HL-60 (cell line): ENCODE data around the gene XPNPEP3.

ENCODE experiments used
- DNase-seq, 2 experiments: peaks; one replicate each; pipeline ENCODE4 v3.0.0-alpha.2; 2010 to 2020; ENCODE audit warnings: low read depth in 1 of 2, low spot score in 1 of 2
- H3K27ac ChIP-seq: fragments of 250-450 bp; sonication (Bioruptor Pico); replicated peaks from 2 replicates; pipeline ENCODE4 v1.5.1; 2020; ENCODE audit warnings: mild to moderate bottlenecking, moderate library complexity
- H3K27me3 ChIP-seq: fragments of 250-450 bp; sonication (Bioruptor Pico); 2 replicates; pipeline ENCODE4 v1.5.1; 2021; ENCODE audit warnings: mild to moderate bottlenecking, moderate library complexity; ENCODE audit not compliant: insufficient read depth, poor library complexity, severe bottlenecking
- H3K4me3 ChIP-seq: replicated peaks from 2 replicates; pipeline ENCODE4 v1.5.1; 2011; ENCODE audit warnings: mild to moderate bottlenecking, control low read depth, low read length; ENCODE audit not compliant: insufficient read depth
- GABPA ChIP-seq: IDR thresholded peaks from 2 replicates; pipeline ENCODE4 v1.6.1; 2012; ENCODE audit warnings: low read depth
- POLR2AphosphoS5 ChIP-seq: IDR thresholded peaks from 2 replicates; pipeline ENCODE4 v1.6.1; 2012; ENCODE audit warnings: low read depth
- SPI1 ChIP-seq: IDR thresholded peaks from 2 replicates; pipeline ENCODE4 v1.6.1; 2012; ENCODE audit warnings: low read depth, mild to moderate bottlenecking, borderline replicate concordance
- TF ChIP-seq, protein P1 (sequence below): IDR thresholded peaks from 2 replicates; pipeline ENCODE4 v1.6.1; 2012; ENCODE audit warnings: low read depth; ENCODE audit not compliant: insufficient replicate concordance
- TF ChIP-seq, protein P2 (sequence below): IDR thresholded peaks from one replicate; pipeline ENCODE4 v1.5.1; 2011; ENCODE audit warnings: low read length, control low read depth, inconsistent platforms; ENCODE audit not compliant: insufficient read depth

XPNPEP3 gene

DNA sequence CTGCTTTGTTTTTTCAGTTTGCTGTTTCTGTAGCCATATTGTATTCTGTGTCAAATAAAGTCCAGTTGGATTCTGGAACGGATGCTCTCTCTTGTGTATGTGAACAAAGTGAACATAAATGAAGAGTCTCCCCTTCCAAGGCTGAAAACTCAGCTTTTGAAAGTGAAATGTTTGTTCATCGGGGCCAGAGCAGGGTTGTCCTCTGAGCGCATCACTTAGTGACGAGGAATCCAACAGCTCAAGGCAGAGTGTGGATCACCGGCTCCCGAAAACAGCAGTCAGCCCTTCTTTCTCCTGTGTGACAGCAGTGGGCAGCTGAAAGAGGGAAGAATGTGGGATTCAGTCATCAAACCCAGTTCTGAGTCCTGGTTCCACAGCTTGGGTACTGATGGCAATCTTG is 115.6 kb downstream of the XPNPEP3 start:
- TF ChIP-seq GABPA (no peak), POLR2AphosphoS5 (no peak), SPI1 (no peak)
- TF ChIP-seq, protein P1, sequence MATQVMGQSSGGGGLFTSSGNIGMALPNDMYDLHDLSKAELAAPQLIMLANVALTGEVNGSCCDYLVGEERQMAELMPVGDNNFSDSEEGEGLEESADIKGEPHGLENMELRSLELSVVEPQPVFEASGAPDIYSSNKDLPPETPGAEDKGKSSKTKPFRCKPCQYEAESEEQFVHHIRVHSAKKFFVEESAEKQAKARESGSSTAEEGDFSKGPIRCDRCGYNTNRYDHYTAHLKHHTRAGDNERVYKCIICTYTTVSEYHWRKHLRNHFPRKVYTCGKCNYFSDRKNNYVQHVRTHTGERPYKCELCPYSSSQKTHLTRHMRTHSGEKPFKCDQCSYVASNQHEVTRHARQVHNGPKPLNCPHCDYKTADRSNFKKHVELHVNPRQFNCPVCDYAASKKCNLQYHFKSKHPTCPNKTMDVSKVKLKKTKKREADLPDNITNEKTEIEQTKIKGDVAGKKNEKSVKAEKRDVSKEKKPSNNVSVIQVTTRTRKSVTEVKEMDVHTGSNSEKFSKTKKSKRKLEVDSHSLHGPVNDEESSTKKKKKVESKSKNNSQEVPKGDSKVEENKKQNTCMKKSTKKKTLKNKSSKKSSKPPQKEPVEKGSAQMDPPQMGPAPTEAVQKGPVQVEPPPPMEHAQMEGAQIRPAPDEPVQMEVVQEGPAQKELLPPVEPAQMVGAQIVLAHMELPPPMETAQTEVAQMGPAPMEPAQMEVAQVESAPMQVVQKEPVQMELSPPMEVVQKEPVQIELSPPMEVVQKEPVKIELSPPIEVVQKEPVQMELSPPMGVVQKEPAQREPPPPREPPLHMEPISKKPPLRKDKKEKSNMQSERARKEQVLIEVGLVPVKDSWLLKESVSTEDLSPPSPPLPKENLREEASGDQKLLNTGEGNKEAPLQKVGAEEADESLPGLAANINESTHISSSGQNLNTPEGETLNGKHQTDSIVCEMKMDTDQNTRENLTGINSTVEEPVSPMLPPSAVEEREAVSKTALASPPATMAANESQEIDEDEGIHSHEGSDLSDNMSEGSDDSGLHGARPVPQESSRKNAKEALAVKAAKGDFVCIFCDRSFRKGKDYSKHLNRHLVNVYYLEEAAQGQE: no peak
- TF ChIP-seq, protein P2, sequence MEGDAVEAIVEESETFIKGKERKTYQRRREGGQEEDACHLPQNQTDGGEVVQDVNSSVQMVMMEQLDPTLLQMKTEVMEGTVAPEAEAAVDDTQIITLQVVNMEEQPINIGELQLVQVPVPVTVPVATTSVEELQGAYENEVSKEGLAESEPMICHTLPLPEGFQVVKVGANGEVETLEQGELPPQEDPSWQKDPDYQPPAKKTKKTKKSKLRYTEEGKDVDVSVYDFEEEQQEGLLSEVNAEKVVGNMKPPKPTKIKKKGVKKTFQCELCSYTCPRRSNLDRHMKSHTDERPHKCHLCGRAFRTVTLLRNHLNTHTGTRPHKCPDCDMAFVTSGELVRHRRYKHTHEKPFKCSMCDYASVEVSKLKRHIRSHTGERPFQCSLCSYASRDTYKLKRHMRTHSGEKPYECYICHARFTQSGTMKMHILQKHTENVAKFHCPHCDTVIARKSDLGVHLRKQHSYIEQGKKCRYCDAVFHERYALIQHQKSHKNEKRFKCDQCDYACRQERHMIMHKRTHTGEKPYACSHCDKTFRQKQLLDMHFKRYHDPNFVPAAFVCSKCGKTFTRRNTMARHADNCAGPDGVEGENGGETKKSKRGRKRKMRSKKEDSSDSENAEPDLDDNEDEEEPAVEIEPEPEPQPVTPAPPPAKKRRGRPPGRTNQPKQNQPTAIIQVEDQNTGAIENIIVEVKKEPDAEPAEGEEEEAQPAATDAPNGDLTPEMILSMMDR: no peak
- Histone ChIP-seq H3K4me3 (no peak overlapping the region), H3K27me3 (no peaks in the 10 kb centered on the region), H3K27ac (no peak overlapping the region)
- no peak for DNase-seq

DNA sequence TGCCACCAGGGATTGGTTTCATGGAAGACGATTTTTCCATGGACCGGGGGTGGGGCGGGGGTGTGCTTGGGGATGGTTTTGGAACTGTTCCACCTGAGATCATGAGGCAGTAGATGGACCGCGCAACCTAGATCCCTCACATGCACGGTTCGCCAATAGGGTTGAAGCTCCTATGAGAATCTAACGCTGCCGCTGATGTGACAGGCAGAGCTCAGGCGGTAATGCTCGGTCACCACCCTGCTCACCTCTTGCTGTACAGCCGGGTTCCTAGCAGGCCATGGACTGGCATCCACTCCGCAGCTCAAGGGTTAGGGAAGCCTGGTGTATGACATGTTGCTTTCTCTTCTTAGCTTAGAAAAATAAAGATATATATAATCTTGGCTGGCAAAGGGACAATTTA is 116.2 kb downstream of the XPNPEP3 start:
- no peak overlapping the region for H3K27ac ChIP-seq

DNA sequence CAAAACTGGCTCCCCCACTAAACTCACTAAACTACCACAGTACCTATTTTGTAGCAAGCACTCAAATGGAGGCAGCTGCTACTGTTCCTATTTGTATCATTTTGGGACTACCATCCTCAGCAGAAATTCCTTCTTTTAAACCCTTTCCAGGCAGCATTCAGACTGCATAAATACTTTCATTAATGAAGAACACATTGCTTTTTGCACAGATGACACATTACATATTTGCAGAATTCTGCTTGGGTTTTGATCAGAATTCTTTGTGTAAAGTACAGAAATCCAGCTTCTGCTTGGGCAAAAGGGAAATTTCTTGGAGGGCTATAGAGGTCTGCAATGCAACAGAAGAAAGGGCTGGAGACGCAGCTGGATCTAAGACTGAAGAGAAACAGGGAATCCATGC is 118.4 kb downstream of the XPNPEP3 start:
- Histone ChIP-seq H3K4me3 (no peak overlapping the region), H3K27me3 (no peaks in the 10 kb centered on the region), H3K27ac (no peak overlapping the region)
- TF ChIP-seq SPI1 (no peak), GABPA (no peak), POLR2AphosphoS5 (no peak)
- TF ChIP-seq, protein P1: no peak
- TF ChIP-seq, protein P2: no peak
- DNase-seq: no peak

More for the DNA sequence above, 116.2 kb downstream of the XPNPEP3 start:
- H3K4me3 ChIP-seq: no peak overlapping the region
- no peak for DNase-seq
- no peaks in the 10 kb centered on the region for H3K27me3 ChIP-seq
- peak; percentile 26; the same call in 1 of the 2 replicates for TF ChIP-seq POLR2AphosphoS5
- TF ChIP-seq, protein P2: no peak
- TF ChIP-seq, protein P1: no peak
